GM12875 (cell line): ENCODE results near the gene ZBTB47.

ENCODE experiments used
- H3K4me3 ChIP-seq: one replicate; pipeline ENCODE4 v1.5.1; 2011; ENCODE audit warnings: low read depth, low read length, control low read depth
- CTCF ChIP-seq: IDR thresholded peaks from 2 replicates; pipeline ENCODE4 v1.5.1; 2011; ENCODE audit warnings: low read depth, mild to moderate bottlenecking, control low read depth, inconsistent platforms, low read length, moderate library complexity, borderline replicate concordance; ENCODE audit not compliant: insufficient read depth

The ZBTB47 gene

GRCh38 chr3:42708611-42709151, 55.2 kb downstream of the ZBTB47 start:
- TF ChIP-seq CTCF: no peak
- H3K4me3 ChIP-seq: no peak overlapping the region

GRCh38 chr3:42709621-42710020, 56.1 kb downstream of the ZBTB47 start:
- H3K4me3 ChIP-seq: no peak overlapping the region
- no peak for TF ChIP-seq CTCF

GRCh38 chr3:42710323-42711021, 57.0 kb downstream of the ZBTB47 start:
- no peak overlapping the region for H3K4me3 ChIP-seq
- TF ChIP-seq CTCF: no peak

- no peak for TF ChIP-seq CTCF
- H3K4me3 ChIP-seq: no peak overlapping the region
These were observed 58.2 kb downstream of the ZBTB47 start for GRCh38 chr3:42711491-42712343.

GRCh38 chr3:42712344-42712648, 58.8 kb downstream of the ZBTB47 start:
- no peak overlapping the region for H3K4me3 ChIP-seq
- TF ChIP-seq CTCF: no peak

GRCh38 chr3:42712688-42713372, 59.3 kb downstream of the ZBTB47 start:
- H3K4me3 ChIP-seq: no peak overlapping the region
- TF ChIP-seq CTCF: no peak
